Prostate gland (tissue), 2 donors: Measurements from ENCODE around the gene GJD2. TPM values are rescaled to one million over a fixed set of nuclear protein-coding genes. Genes with fewer than 3 reads are reported as not detected.

Experiments
- DNase-seq: peaks from one replicate; pipeline ENCODE4 v3.0.0-alpha.2; 2019; ENCODE audit warnings: low spot score
- H3K27ac ChIP-seq, 2 donors: fragments of 200-600 bp; sonication (generic); 2 replicates each; pipeline ENCODE4 v1.5.1; 2017 to 2019
- H3K27me3 ChIP-seq: fragments of 200-600 bp; sonication (generic); replicated peaks from 2 replicates; pipeline ENCODE4 v1.5.1; 2019; ENCODE audit not compliant: insufficient read depth
- H3K36me3 ChIP-seq, 2 donors: fragments of 200-600 bp; sonication (generic); 1 replicate in 1 of 2; 2 replicates in 1 of 2; pipeline versions ENCODE4 v1.5.1 to v1.8.1; 2017 to 2019
- H3K4me1 ChIP-seq: fragments of 200-600 bp; sonication (generic); replicated peaks from 2 replicates; pipeline ENCODE4 v1.5.1; 2019
- H3K4me3 ChIP-seq, 2 donors: fragments of 200-600 bp; sonication (generic); 2 replicates each; pipeline ENCODE4 v1.5.1; 2017 to 2019
- H3K9me3 ChIP-seq: fragments of 200-600 bp; sonication (generic); 2 replicates; pipeline ENCODE4 v1.5.1; 2017
- CTCF ChIP-seq, 4 experiments: fragments of 200-600 bp in 2 of 4; fragments of 450-650 bp in 2 of 4; sonication (generic) in 2 of 4; IDR thresholded peaks; 1 replicate in 3 of 4; 2 replicates in 1 of 4; pipeline ENCODE4 v1.5.1; 2016 to 2019; ENCODE audit warnings: antibody characterized with exemption in 4 of 4, mild to moderate bottlenecking in 2 of 4, moderate library complexity in 2 of 4
- POLR2A ChIP-seq: fragments of 450-650 bp; IDR thresholded peaks from one replicate; pipeline ENCODE4 v1.6.1; 2016; ENCODE audit warnings: antibody characterized with exemption, mild to moderate bottlenecking
- POLR2AphosphoS5 ChIP-seq: sonication (generic); formaldehyde crosslinking; IDR thresholded peaks from one replicate; pipeline ENCODE4 v1.6.1; 2017; ENCODE audit warnings: antibody characterized with exemption
- WGBS: methylation state at CpG from one replicate; pipeline ENCODE4 v1.1.5; 2018; 5-methylcytosine and 5-hydroxymethylcytosine counted together
- intact Hi-C: fragments of 100-400 bp; cut with DNase I; formaldehyde crosslinking; loops from one replicate; pipeline ENCODE4 v1.14.2; 2022
- total RNA-seq, 2 donors: library from RNA; depleted of rRNA; stranded (reverse); fragments of >200 nt; gene quantifications; one replicate each; pipeline ENCODE4 v1.1.0, GENCODE V29; 2016

The GJD2 gene
- total RNA-seq, 2 donors from 2014 or later, result not detected

- no peaks in the 10 kb centered on the region for H3K36me3 ChIP-seq
- H3K27ac ChIP-seq, result no peak overlapping the region
- H3K9me3 ChIP-seq, result no peaks in the 10 kb centered on the region
- H3K4me1 ChIP-seq, result no peaks in the 10 kb centered on the region
- H3K27me3 ChIP-seq, result no peaks in the 10 kb centered on the region
- DNase-seq, result no peak
- no peak for TF ChIP-seq POLR2A
- TF ChIP-seq POLR2AphosphoS5, result no peak
- TF ChIP-seq CTCF (IDR thresholded peaks at IDR 0.05), result no peak
- intact Hi-C loops, result no loop called here
- WGBS, result 54% methylated on average over 2 of the region's 2 CpGs
- no peak overlapping the region for H3K4me3 ChIP-seq
Observed at GRCh38 chr15:34719695-34720094, 35.1 kb downstream of the GJD2 start.

GRCh38 chr15:34718681-34719665, 35.8 kb downstream of the GJD2 start:
- TF ChIP-seq POLR2AphosphoS5, result no peak
- TF ChIP-seq CTCF (IDR thresholded peaks at IDR 0.05), result no peak
- TF ChIP-seq POLR2A, result no peak
- WGBS, result 91% methylated on average over 1 of the region's 1 CpG
- Histone ChIP-seq H3K4me1 (no peaks in the 10 kb centered on the region), H3K4me3 (no peak overlapping the region), H3K27ac (no peak overlapping the region), H3K27me3 (no peaks in the 10 kb centered on the region), H3K36me3 (no peaks in the 10 kb centered on the region), H3K9me3 (no peaks in the 10 kb centered on the region)
- intact Hi-C loops, result no loop called here
- DNase-seq, result no peak

GRCh38 chr15:34717729-34718128, 37.1 kb downstream of the GJD2 start:
- intact Hi-C loops, result no loop called here

GRCh38 chr15:34716111-34716510, 38.7 kb downstream of the GJD2 start:
- intact Hi-C loops, result no loop called here
- no peaks in the 10 kb centered on the region for H3K9me3 ChIP-seq
- DNase-seq, result no peak
- no peak overlapping the region for H3K4me3 ChIP-seq
- no peak overlapping the region for H3K27ac ChIP-seq
- 64% methylated on average over 9 of the region's 9 CpGs for WGBS
- TF ChIP-seq POLR2AphosphoS5 (no peak), POLR2A (no peak), CTCF (IDR thresholded peaks at IDR 0.05) (no peak)
- H3K36me3 ChIP-seq, result no peaks in the 10 kb centered on the region
- H3K4me1 ChIP-seq, result no peaks in the 10 kb centered on the region
- H3K27me3 ChIP-seq, result no peaks in the 10 kb centered on the region

More at GRCh38 chr15:34717729-34718128, 37.1 kb downstream of the GJD2 start:
- Histone ChIP-seq H3K4me3 (no peak overlapping the region), H3K36me3 (no peaks in the 10 kb centered on the region), H3K27ac (no peak overlapping the region), H3K27me3 (no peaks in the 10 kb centered on the region), H3K4me1 (no peaks in the 10 kb centered on the region), H3K9me3 (no peaks in the 10 kb centered on the region)
- no peak for TF ChIP-seq POLR2A
- no peak for TF ChIP-seq CTCF (IDR thresholded peaks at IDR 0.05)
- no peak for TF ChIP-seq POLR2AphosphoS5
- WGBS, result 84% methylated on average over 2 of the region's 2 CpGs
- no peak for DNase-seq
